ENCODE results near the gene TMEM187.

TMEM187 gene

DNA sequence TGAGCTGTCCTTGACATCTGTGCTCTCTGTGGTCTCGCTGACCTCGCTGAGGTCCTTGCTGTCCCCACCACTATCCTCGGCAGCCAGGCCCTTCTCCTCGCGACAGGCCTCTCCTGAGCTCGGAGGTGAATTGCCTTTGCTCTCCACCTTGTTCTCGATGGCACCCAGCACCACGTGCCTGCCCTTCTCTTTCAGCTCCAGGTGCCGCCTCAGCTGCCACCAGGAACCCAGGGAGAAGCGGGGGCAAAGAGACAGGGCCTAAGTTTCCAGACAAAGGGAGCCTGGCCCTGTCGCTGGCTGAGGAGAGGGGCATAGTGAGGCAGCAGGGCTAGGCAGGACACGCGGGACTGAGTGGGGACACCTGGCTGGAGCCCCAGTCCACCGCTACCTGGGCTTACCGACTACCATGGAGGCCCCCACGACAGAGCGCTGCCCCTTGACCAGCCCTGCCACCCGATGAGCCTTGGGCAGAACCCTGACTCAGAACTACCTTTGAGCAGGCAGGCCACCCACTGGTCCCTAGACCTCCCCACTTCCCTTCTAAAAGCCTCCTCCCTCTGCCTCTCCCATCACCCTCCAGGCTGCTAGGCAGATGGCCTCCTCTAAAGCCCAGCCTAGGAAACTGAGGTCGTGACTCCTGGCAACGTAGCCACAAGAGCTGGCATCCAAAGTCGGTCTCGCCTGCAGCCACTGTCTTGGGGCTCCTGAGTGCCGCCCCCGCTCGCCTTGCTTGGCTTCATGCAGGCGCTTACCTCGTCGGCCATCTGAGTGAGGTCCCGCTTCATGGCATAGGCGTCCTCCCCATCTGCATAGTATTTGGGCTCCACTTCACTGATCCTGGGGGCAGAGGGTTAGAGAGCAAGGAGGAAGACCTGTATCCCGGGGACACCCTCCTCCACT is 42.3 kb upstream of the TMEM187 start:
- H3K27ac Mint-ChIP-seq = peak overlapping the region; percentile 95
- peaks cover 51% of the 10 kb centered on the region for H3K4me1 Mint-ChIP-seq (ENCODE audit: low read depth)
- H3K9me3 Mint-ChIP-seq = no peaks in the 10 kb centered on the region
- no peaks in the 10 kb centered on the region for H3K27me3 Mint-ChIP-seq
- H3K36me3 Mint-ChIP-seq (ENCODE audit: low read depth) = peaks cover 67% of the 10 kb centered on the region
- intact Hi-C loops (cut with micrococcal nuclease) = no loop called here
- no peak overlapping the region for H3K4me3 Mint-ChIP-seq

- Mint-ChIP-seq H3K9me3 (no peaks in the 10 kb centered on the region), H3K27ac (peak overlapping the region; percentile 95), H3K36me3 (ENCODE audit: low read depth) (peaks cover 60% of the 10 kb centered on the region), H3K4me1 (ENCODE audit: low read depth) (peaks cover 51% of the 10 kb centered on the region), H3K27me3 (no peaks in the 10 kb centered on the region), H3K4me3 (no peak overlapping the region)
- intact Hi-C loops (cut with micrococcal nuclease) = no loop called here
These were observed 41.4 kb upstream of the TMEM187 start for GRCh38 chrX:153931151-153931550.

DNA sequence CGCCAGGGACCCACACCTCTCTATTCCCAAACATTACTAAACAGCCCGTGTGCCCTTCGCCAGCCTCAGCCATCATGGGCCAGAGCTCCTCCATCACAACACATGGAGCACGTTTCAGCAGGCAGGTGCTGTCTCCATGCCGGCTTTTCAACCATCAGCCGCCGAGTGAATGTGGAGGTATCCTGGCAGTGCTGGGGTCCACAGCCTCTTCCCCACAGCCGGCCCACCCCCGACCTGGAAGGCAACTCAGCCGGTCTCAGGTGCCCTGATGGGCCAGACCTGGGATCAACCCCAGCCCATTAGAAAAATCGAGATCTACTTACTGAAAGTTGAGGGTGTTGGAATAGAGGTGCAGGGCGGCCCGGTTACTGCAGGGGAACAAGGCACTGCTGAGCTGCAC is 40.8 kb upstream of the TMEM187 start:
- Mint-ChIP-seq H3K36me3 (ENCODE audit: low read depth) (peaks cover 59% of the 10 kb centered on the region), H3K27ac (peak overlapping the region; percentile 95), H3K9me3 (no peaks in the 10 kb centered on the region), H3K4me1 (ENCODE audit: low read depth) (peaks cover 50% of the 10 kb centered on the region), H3K4me3 (no peak overlapping the region), H3K27me3 (no peaks in the 10 kb centered on the region)
- intact Hi-C loops (cut with micrococcal nuclease) = no loop called here

DNA sequence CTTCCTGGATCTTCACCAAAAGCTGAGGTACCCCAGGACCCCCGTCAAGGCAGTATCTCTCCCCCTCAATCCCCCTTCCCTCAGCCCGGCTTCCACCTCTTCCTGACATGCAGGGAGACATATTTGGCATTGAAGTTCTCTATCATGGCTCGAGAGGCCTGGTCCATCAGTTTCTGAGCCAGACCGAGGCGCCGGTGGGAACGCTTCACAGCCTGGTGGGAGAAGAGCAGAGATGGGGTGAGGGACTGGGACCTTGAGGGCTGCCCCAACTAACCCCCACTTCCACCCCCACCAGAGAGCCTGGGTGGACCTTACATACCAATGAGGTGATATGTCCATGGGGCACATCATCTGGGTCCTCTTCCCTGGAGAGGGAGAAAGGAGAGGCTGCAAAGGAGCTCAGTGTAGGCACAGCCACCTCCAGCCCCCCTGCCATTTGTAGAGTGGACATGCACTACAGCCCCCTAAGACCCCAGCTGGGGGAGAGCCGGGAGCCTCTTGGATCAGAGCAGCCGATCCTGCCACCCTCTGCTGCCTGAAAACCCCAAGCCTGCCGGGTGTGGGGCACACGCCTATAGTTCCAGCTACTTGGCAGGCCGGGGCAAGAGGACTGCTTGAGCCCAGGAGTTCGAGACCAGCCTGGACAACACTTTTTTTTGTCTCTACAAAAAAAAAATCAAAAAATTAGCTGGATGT is 40.2 kb upstream of the TMEM187 start:
- peaks cover 45% of the 10 kb centered on the region for H3K4me1 Mint-ChIP-seq (ENCODE audit: low read depth)
- H3K27ac Mint-ChIP-seq = no peak overlapping the region
- H3K27me3 Mint-ChIP-seq = no peaks in the 10 kb centered on the region
- H3K36me3 Mint-ChIP-seq (ENCODE audit: low read depth) = peaks cover 60% of the 10 kb centered on the region
- H3K9me3 Mint-ChIP-seq = no peaks in the 10 kb centered on the region
- intact Hi-C loops (cut with micrococcal nuclease) = no loop called here
- no peak overlapping the region for H3K4me3 Mint-ChIP-seq

DNA sequence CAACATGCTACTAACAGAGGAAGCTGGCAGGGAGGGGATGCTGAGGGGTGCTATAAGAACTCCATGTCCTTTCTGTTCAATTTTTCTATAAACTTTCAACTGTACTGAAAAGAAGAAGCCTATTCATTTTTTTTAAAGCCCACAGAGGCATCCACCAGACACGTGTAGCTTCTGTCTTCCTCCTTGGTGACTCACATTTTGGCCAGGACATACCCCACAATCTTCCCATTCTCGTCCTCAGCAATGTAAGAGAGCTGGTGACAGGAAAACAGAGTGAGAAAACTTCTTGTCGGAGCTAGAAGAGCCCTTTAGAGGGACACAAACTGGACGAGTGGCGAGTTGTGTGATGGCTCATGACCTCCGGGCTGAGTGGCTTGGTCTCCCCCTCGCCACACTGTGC is 38.8 kb upstream of the TMEM187 start:
- H3K4me1 Mint-ChIP-seq (ENCODE audit: low read depth) = peaks cover 46% of the 10 kb centered on the region

GRCh38 chrX:153934148-153934761 is 38.3 kb upstream of the TMEM187 start:
- peaks cover 67% of the 10 kb centered on the region for H3K36me3 Mint-ChIP-seq (ENCODE audit: low read depth)
- peaks cover 44% of the 10 kb centered on the region for H3K4me1 Mint-ChIP-seq (ENCODE audit: low read depth)
- peak overlapping the region; percentile 77 for H3K27ac Mint-ChIP-seq
- intact Hi-C loops (cut with micrococcal nuclease) = no loop called here
- H3K4me3 Mint-ChIP-seq = peak overlapping the region; percentile 81
- no peaks in the 10 kb centered on the region for H3K27me3 Mint-ChIP-seq
- no peaks in the 10 kb centered on the region for H3K9me3 Mint-ChIP-seq

More for the DNA sequence above, 38.8 kb upstream of the TMEM187 start:
- Mint-ChIP-seq H3K36me3 (ENCODE audit: low read depth) (peaks cover 64% of the 10 kb centered on the region), H3K9me3 (no peaks in the 10 kb centered on the region), H3K27me3 (no peaks in the 10 kb centered on the region), H3K27ac (peak overlapping the region; percentile 77), H3K4me3 (peak overlapping the region; percentile 81)
- intact Hi-C loops (cut with micrococcal nuclease) = no loop called here

DNA sequence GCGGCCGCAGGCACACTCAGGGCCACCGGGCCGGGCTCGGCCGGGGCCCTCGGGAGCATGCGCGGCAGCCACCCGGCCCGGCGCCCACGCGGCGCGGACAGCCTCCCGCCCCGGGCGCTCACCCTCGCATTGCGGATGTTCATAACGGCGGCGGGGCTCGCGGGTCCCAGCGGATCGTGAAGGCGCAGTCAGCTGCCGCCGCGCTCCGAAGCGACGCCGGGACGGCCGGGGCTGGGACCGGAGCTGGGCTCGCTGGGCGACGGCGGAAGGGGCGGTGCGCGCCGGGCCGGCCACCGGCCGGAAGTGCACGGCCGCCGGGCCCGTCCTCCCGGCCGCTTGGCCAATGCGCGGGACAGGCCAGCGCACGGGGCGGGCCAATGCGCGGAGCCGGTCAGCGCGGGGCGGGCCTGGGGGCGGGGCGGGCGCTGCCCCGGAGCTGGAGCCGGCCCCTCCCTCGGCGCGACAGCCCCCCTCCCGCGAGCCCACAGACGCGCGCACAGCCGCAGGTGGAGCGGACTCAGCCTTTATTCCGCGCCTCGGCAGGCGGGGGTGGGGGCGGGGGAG is 37.7 kb upstream of the TMEM187 start, which contains the start of gene NAA10:
Gene NAA10, minus strand, starts transcription at position 276 of the 564 bp plus-strand sequence. Its CDS starts 133 bp downstream, at position 143.
- Mint-ChIP-seq H3K4me1 (ENCODE audit: low read depth) (peaks cover 45% of the 10 kb centered on the region), H3K36me3 (ENCODE audit: low read depth) (peaks cover 67% of the 10 kb centered on the region), H3K9me3 (no peaks in the 10 kb centered on the region), H3K4me3 (peak within 1 kb of the TSS; percentile 81), H3K27ac (peak within 1 kb of the TSS; percentile 77), H3K27me3 (no peaks in the 10 kb centered on the region)
- intact Hi-C loops (cut with micrococcal nuclease) = no loop called here

DNA sequence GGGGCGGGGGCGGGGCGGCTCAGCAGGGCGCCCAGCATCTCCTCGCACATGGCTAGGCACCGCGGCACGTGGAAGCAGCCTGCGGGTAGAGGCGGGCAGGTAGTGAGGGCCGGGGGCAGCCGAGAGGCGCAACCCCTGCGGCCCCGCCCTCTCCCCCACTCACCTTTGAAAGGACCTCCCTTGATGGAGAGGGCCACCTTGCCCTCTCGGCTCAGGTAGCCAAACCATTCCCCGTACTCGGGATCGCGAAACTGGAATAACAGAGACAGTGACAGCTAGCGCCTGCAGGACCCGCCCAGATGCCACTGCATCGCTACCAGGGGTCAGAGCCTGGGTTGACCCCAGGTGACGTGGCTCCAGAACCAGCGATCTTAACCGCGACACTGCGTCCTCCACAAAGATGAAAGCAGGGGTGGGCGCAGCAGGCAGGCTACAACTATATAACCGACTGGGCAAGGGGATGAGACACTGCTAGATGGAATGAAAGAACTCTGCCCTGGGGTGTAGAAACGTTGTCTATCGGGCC is 37.2 kb upstream of the TMEM187 start:
- Mint-ChIP-seq H3K27me3 (no peaks in the 10 kb centered on the region), H3K4me1 (ENCODE audit: low read depth) (peaks cover 45% of the 10 kb centered on the region), H3K36me3 (ENCODE audit: low read depth) (peaks cover 67% of the 10 kb centered on the region), H3K27ac (no peak overlapping the region), H3K9me3 (no peaks in the 10 kb centered on the region), H3K4me3 (peak overlapping the region; percentile 50)
- intact Hi-C loops (cut with micrococcal nuclease) = no loop called here

DNA sequence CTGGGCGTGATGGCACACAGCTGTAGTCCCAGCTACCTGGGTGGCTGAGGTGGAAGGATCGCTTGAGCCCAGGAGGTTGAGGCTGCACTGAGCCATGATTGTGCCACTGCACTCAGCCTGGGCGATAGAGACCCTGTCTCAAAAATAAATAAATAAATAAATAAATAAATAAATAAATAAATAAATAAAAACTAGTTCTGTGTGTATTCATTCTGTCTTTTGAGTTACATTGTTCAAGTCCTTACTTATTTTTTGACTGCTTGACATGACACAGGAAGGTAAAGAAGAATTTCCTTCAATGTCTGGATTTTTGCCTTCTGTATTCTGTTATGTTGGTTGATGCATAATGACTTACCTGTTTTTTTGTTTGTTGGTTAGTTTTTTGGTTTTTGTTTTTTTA is 35.5 kb upstream of the TMEM187 start:
- H3K27me3 Mint-ChIP-seq = no peaks in the 10 kb centered on the region
- H3K4me1 Mint-ChIP-seq (ENCODE audit: low read depth) = peaks cover 40% of the 10 kb centered on the region
- H3K36me3 Mint-ChIP-seq (ENCODE audit: low read depth) = peaks cover 62% of the 10 kb centered on the region
- intact Hi-C loops (cut with micrococcal nuclease) = no loop called here
- H3K4me3 Mint-ChIP-seq = no peak overlapping the region
- no peak overlapping the region for H3K27ac Mint-ChIP-seq
- no peaks in the 10 kb centered on the region for H3K9me3 Mint-ChIP-seq

GRCh38 chrX:153938226-153938786 is 34.2 kb upstream of the TMEM187 start:
- no peaks in the 10 kb centered on the region for H3K9me3 Mint-ChIP-seq
- no peak overlapping the region for H3K27ac Mint-ChIP-seq
- H3K36me3 Mint-ChIP-seq (ENCODE audit: low read depth) = peaks cover 62% of the 10 kb centered on the region
- peaks cover 51% of the 10 kb centered on the region for H3K4me1 Mint-ChIP-seq (ENCODE audit: low read depth)
- no peaks in the 10 kb centered on the region for H3K27me3 Mint-ChIP-seq
- no peak overlapping the region for H3K4me3 Mint-ChIP-seq
- intact Hi-C loops (cut with micrococcal nuclease) = no loop called here

GRCh38 chrX:153939573-153939972 is 33.0 kb upstream of the TMEM187 start:
- H3K4me1 Mint-ChIP-seq (ENCODE audit: low read depth) = peaks cover 52% of the 10 kb centered on the region
- H3K27ac Mint-ChIP-seq = no peak overlapping the region
- H3K27me3 Mint-ChIP-seq = no peaks in the 10 kb centered on the region
- peaks cover 63% of the 10 kb centered on the region for H3K36me3 Mint-ChIP-seq (ENCODE audit: low read depth)
- peak overlapping the region; percentile 34 for H3K4me3 Mint-ChIP-seq
- intact Hi-C loops (cut with micrococcal nuclease) = no loop called here
- no peaks in the 10 kb centered on the region for H3K9me3 Mint-ChIP-seq

DNA sequence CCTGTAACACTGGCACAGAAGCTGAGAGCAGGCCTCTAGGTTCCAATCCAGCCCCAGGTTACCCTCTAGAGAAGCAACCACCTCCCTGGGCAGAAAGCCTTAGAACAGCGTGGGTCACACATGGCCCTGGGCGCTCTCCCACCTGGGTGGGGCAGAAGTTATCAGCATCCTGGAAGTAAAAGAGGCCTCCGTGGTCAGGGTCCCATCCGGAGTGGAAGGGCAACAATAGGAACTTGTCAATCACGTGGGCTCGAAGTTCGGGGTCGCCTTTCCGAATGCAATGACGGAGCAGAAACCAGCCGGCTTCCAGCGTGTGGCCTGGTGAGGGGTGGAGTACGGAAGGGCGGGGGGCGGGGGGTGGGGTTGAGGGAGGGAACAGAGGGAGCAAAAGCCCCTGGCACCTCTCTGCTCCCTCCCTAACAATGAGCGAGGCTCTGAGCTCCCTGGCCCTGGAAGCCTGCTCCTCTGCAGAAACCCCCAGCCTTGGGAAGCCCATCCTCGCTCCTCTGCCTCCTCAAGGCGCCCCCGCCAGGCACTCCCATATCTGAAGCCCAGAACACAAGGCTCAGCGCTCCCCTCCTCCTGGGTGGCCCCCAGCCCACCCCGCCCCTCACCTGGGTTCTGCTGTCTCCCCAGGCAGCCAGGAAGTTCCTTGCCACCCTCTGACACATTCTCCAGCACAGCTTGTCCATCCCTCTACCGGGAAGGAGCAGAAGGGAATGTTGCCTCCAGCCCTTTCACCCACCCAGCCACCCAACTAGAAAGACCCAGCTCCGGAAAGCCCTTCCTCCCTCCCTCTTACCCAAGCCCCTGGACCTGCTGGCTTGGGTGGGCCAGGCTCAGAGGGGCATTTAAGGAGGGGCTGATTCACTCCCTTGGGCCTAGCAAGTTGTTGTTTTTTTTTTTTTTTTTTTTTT is 31.0 kb upstream of the TMEM187 start:
- Mint-ChIP-seq H3K36me3 (ENCODE audit: low read depth) (peaks cover 62% of the 10 kb centered on the region), H3K4me1 (ENCODE audit: low read depth) (peaks cover 52% of the 10 kb centered on the region), H3K27ac (no peak overlapping the region), H3K9me3 (no peaks in the 10 kb centered on the region), H3K27me3 (no peaks in the 10 kb centered on the region), H3K4me3 (peak overlapping the region; percentile 98)
- intact Hi-C loops (cut with micrococcal nuclease) = no loop called here
